ENCODE results near the gene SV2B. TPM values are rescaled to one million over a fixed set of nuclear protein-coding genes. Genes with fewer than 3 reads are reported as not detected.

The SV2B gene
- total and polyA plus RNA-seq, 8 donors, result 0.53 to 11.3 (median 5.2) TPM

DNA sequence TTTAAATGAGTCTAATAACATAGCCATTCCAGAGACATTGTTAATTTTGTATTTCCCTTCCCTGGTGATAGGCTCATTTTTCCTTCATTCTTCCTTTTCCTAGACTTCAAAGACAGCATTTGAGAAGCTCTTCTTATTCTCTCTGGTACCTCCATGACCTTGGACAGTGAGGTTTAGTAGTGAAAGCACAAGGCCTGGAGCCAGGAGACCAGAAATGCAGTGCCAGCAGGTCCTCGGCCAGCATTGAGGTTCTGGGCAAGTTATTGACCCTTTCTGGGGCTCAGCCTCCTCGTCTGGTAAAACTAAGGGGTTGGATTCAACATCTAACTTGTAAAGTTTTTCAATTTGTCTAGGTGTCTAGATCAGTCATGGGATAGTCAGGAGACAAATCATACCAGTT is 146.9 kb downstream of the SV2B start:
- DNase-seq (no peak), FAIRE-seq (no peak), ATAC-seq (no peak)
- Histone ChIP-seq H3K36me3 (no peaks in the 10 kb centered on the region), H3K27ac (no peak overlapping the region), H3K9me3 (no peaks in the 10 kb centered on the region), H3K27me3 (no peaks in the 10 kb centered on the region), H3K4me3 (no peak overlapping the region), H3K4me1 (no peaks in the 10 kb centered on the region)
- TF ChIP-seq, protein P1, sequence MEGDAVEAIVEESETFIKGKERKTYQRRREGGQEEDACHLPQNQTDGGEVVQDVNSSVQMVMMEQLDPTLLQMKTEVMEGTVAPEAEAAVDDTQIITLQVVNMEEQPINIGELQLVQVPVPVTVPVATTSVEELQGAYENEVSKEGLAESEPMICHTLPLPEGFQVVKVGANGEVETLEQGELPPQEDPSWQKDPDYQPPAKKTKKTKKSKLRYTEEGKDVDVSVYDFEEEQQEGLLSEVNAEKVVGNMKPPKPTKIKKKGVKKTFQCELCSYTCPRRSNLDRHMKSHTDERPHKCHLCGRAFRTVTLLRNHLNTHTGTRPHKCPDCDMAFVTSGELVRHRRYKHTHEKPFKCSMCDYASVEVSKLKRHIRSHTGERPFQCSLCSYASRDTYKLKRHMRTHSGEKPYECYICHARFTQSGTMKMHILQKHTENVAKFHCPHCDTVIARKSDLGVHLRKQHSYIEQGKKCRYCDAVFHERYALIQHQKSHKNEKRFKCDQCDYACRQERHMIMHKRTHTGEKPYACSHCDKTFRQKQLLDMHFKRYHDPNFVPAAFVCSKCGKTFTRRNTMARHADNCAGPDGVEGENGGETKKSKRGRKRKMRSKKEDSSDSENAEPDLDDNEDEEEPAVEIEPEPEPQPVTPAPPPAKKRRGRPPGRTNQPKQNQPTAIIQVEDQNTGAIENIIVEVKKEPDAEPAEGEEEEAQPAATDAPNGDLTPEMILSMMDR (IDR thresholded peaks at IDR 0.05), result no peak
- WGBS, 2 donors, result 16 to 19% methylated on average over 2 of the region's 2 CpGs
- intact Hi-C loops (cut with DNase I), result no loop called here

DNA sequence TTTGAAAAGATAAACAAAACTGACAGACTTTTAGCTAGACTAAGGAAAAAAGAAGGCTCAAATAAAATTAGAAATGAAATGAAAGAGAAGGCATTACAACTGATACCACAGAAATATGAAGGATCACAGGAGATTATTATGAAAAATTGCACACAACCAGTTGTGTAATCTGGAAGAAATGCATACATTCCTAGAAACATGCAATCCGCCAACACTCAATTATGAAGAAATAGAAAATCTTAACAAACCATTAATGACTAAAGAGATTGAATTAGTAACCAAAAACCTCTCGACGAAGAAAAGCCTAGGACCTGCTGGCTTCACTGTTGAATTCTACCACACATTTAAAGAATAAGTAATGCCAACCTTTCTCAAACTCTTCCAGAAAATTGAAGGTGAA is 149.5 kb downstream of the SV2B start:
- DNase-seq (no peak), FAIRE-seq (no peak), ATAC-seq (no peak)
- Histone ChIP-seq H3K4me3 (no peak overlapping the region), H3K4me1 (no peaks in the 10 kb centered on the region), H3K27me3 (no peaks in the 10 kb centered on the region), H3K9me3 (no peaks in the 10 kb centered on the region), H3K36me3 (no peaks in the 10 kb centered on the region), H3K27ac (no peak overlapping the region)
- TF ChIP-seq, protein P1 (IDR thresholded peaks at IDR 0.05), result no peak
- WGBS, 2 donors, result 68 to 80% methylated on average over 3 of the region's 3 CpGs
- intact Hi-C loops (cut with DNase I), result no loop called here

DNA sequence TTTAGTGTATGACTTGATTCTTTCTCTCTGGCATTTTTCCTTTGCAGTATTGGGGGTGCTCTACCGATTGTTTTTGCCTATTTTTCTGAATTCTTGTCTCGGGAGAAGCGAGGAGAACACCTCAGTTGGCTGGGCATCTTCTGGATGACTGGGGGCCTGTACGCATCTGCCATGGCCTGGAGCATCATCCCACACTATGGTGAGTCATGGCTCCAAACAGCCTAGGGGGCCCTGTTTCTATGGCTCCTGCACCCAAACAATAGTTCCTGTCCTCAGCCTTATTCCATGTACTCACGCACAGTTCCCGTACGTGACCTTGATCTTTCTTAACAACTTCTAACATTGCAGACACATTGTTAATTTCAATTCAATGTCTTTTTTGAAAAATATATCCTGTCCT is 152.3 kb downstream of the SV2B start:
- Histone ChIP-seq H3K4me3 (no peak overlapping the region), H3K27me3 (peaks cover 0 to under 1% (median 0%) of the 10 kb centered on the region in 4 donors), H3K36me3 (no peaks in the 10 kb centered on the region), H3K27ac (no peak overlapping the region), H3K9me3 (no peaks in the 10 kb centered on the region), H3K4me1 (peaks cover 0 to 3% (median 0%) of the 10 kb centered on the region in 3 donors)
- TF ChIP-seq, protein P1 (IDR thresholded peaks at IDR 0.05), result no peak
- FAIRE-seq (no peak), DNase-seq (no peak), ATAC-seq (no peak)
- 70 to 78% methylated on average over 7 of the region's 7 CpGs for WGBS, 2 donors
- intact Hi-C loops (cut with DNase I), result no loop called here

DNA sequence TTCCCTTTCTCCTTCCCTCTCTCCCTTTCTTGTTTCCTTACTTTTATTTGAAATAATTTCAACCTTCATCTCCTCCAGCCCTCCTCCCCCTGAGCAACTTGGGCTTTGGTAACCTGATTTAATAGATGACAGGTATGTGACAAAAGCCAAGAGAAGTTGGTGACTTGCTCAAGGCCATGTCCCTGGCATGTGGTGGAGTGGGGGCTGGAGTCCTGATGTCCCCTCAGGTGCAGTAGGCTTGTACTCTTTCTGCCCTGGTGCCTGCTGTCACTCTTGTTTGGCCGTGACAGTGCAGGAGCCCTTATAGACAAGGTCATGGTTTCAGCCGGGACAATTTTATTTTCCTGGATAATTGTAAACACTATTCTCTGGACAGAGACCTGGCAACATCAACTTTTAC is 152.7 kb downstream of the SV2B start:
- Histone ChIP-seq H3K27ac (no peak overlapping the region), H3K36me3 (no peaks in the 10 kb centered on the region), H3K4me3 (no peak overlapping the region), H3K9me3 (no peaks in the 10 kb centered on the region), H3K27me3 (peaks cover 0 to 5% (median 0%) of the 10 kb centered on the region in 4 donors), H3K4me1 (peaks cover 0 to 3% (median 0%) of the 10 kb centered on the region in 3 donors)
- ATAC-seq (no peak), DNase-seq (no peak), FAIRE-seq (no peak)
- TF ChIP-seq, protein P1 (IDR thresholded peaks at IDR 0.05), result no peak
- 38 to 44% methylated on average over 2 of the region's 2 CpGs for WGBS, 2 donors
- intact Hi-C loops (cut with DNase I), result no loop called here

DNA sequence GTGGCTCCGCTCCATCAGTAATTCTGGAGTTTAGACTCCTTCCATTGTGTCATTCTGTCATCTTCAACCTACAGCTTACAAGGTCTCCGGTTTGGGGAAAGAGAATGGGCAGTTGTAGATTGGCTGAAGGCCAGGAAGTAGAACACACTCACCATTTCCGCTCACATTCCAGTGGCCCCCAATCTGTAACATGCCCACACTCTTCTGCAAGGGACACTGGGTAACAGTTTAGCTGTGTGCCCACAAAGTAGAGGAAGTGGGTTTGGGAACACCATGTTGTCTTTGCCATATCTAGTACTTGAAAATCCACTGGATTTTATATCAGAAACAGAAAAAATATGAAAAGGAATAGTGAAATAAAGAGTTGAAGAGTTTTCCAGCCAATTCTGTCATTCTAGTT is 153.5 kb downstream of the SV2B start:
- H3K4me3 ChIP-seq, result no peak overlapping the region
- no peak for FAIRE-seq
- no peaks in the 10 kb centered on the region for H3K36me3 ChIP-seq
- H3K9me3 ChIP-seq, result no peaks in the 10 kb centered on the region
- intact Hi-C loops (cut with DNase I), result no loop called here
- H3K4me1 ChIP-seq, result peaks cover 0 to 3% (median 0%) of the 10 kb centered on the region in 3 donors
- TF ChIP-seq, protein P1 (IDR thresholded peaks at IDR 0.05), result no peak
- H3K27ac ChIP-seq, result no peak overlapping the region
- no peak for DNase-seq
- ATAC-seq, result no peak
- 75 to 76% methylated on average over 3 of the region's 3 CpGs for WGBS, 2 donors
- H3K27me3 ChIP-seq, result peaks cover 0 to 5% (median 0%) of the 10 kb centered on the region in 4 donors
